GM23248 (cell line): ENCODE data around the gene AHCY.

Experiments
- EZH2 ChIP-seq: fragments of 200-600 bp; sonication (generic); IDR thresholded peaks from 2 replicates; pipeline ENCODE4 v1.6.1; 2018; ENCODE audit warnings: antibody characterized with exemption, mild to moderate bottlenecking; ENCODE audit not compliant: insufficient read depth, poor library complexity, severe bottlenecking
- EZH2phosphoT487 ChIP-seq: fragments of 200-600 bp; sonication (generic); IDR thresholded peaks from 2 replicates; pipeline ENCODE4 v1.6.1; 2018; ENCODE audit warnings: antibody characterized with exemption, moderate library complexity, mild to moderate bottlenecking, low read depth; ENCODE audit not compliant: insufficient read depth

- no peak for TF ChIP-seq EZH2phosphoT487
- TF ChIP-seq EZH2: no peak
Observed at GRCh38 chr20:34282041-34282440, 21.1 kb downstream of the AHCY start.
